Stimulated activated naive CD8-positive, alpha-beta T cell treated with anti-CD3 and anti-CD28 coated beads, Interleukin-15, Interleukin-2, amounts not matched to agents 100 U/mL and 50 U/mL, for 24 hours (primary cell): Measurements from ENCODE around the gene PADI3.
"Not testable (repeated sequence)": the region's sequence is repeated elsewhere in the genome, so short reads cannot be mapped to it uniquely, and the experiment has no call there.

Source experiments
- ATAC-seq: fragments of 150-1000 bp; cut with Tn5 transposase; one replicate; pipeline ENCODE4 v1.10.0; 2021
- DNase-seq: peaks from one replicate; pipeline ENCODE4 v3.0.0; 2021

The PADI3 gene

GRCh38 chr1:17305576-17306095, 56.7 kb downstream of the PADI3 start:
- ATAC-seq = no peak
- no peak for DNase-seq

GRCh38 chr1:17306407-17306806, 57.5 kb downstream of the PADI3 start:
- DNase-seq (no peak), ATAC-seq (no peak)

- ATAC-seq (no peak), DNase-seq (no peak)
Measured at GRCh38 chr1:17306921-17307320, 58.0 kb downstream of the PADI3 start.

- DNase-seq = no peak
- no peak for ATAC-seq
Measured at GRCh38 chr1:17307329-17307728, 58.4 kb downstream of the PADI3 start.

- ATAC-seq (no peak), DNase-seq (no peak)
Measured at GRCh38 chr1:17307946-17308345, 59.0 kb downstream of the PADI3 start, which contains the start of gene PADI4. Gene PADI4 (plus strand): TSS chr1:17308197. CDS start chr1:17308223, 26 bp downstream.

- no peak for ATAC-seq
Measured at GRCh38 chr1:17308593-17308992, 59.7 kb downstream of the PADI3 start.

GRCh38 chr1:17309426-17310067, 60.6 kb downstream of the PADI3 start:
- no peak for ATAC-seq
- DNase-seq = no peak

More at GRCh38 chr1:17308593-17308992, 59.7 kb downstream of the PADI3 start:
- DNase-seq = no peak

- ATAC-seq (no peak), DNase-seq (no peak)
Measured at GRCh38 chr1:17310068-17310640, 61.3 kb downstream of the PADI3 start.

GRCh38 chr1:17313530-17314309, 64.8 kb downstream of the PADI3 start:
- DNase-seq = no peak
- ATAC-seq = no peak

GRCh38 chr1:17314491-17314971, 65.6 kb downstream of the PADI3 start:
- DNase-seq (no peak), ATAC-seq (no peak)

- DNase-seq (no peak), ATAC-seq (no peak)
Measured at GRCh38 chr1:17315542-17316130, 66.7 kb downstream of the PADI3 start.

- ATAC-seq (no peak), DNase-seq (no peak)
Measured at GRCh38 chr1:17316704-17317103, 67.8 kb downstream of the PADI3 start.

- DNase-seq (no peak), ATAC-seq (no peak)
Measured at GRCh38 chr1:17318262-17318661, 69.4 kb downstream of the PADI3 start.

- ATAC-seq (no peak), DNase-seq (no peak)
Measured at GRCh38 chr1:17319561-17320350, 70.9 kb downstream of the PADI3 start.

- ATAC-seq, DNase-seq: not testable (repeated sequence)
Measured at GRCh38 chr1:17321857-17322390, 73.0 kb downstream of the PADI3 start.

- no peak for DNase-seq
- ATAC-seq = no peak
Measured at GRCh38 chr1:17328855-17329254, 80.0 kb downstream of the PADI3 start.

- ATAC-seq = no peak
Measured at GRCh38 chr1:17329610-17330009, 80.7 kb downstream of the PADI3 start.

GRCh38 chr1:17330856-17331255, 82.0 kb downstream of the PADI3 start:
- ATAC-seq (no peak), DNase-seq (no peak)

More at GRCh38 chr1:17329610-17330009, 80.7 kb downstream of the PADI3 start:
- no peak for DNase-seq

GRCh38 chr1:17333081-17333480, 84.2 kb downstream of the PADI3 start:
- DNase-seq (no peak), ATAC-seq (no peak)
